HG03108 (cell line): ENCODE measurements around the gene PDE5A.
"Not testable (repeated sequence)": the region's sequence is repeated elsewhere in the genome, so short reads cannot be mapped to it uniquely, and the experiment has no call there.

Experiments used
- ATAC-seq: cut with Tn5 transposase; IDR thresholded peaks from one replicate; pipeline ENCODE4 v1.9.1; 2021; ENCODE audit warnings: moderate library complexity; ENCODE audit not compliant: unreplicated experiment

PDE5A gene

GRCh38 chr4:119646347-119647071 lies 17.9 kb upstream of the PDE5A start:
- no peak for ATAC-seq

GRCh38 chr4:119643306-119644042 lies 14.9 kb upstream of the PDE5A start:
- ATAC-seq: no peak

DNA sequence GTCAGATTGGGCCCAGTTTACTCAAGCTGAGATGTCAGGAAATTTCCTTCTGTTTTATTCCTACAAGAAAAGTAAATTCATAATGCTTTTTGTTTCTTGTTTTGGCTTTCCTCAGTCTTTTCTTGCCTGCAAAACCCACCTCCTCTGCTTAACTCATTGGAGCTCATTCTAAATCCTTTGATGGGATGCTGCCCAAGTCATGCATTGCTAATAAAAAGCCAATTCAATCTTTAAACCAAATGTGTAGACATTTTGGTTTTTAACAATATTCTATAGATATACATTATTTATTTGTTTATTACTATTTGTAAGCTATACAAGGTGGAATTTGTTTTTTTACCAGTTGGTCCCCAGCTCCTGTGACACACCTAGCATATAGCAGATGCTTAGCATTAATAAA lies 13.2 kb upstream of the PDE5A start:
- ATAC-seq: no peak

DNA sequence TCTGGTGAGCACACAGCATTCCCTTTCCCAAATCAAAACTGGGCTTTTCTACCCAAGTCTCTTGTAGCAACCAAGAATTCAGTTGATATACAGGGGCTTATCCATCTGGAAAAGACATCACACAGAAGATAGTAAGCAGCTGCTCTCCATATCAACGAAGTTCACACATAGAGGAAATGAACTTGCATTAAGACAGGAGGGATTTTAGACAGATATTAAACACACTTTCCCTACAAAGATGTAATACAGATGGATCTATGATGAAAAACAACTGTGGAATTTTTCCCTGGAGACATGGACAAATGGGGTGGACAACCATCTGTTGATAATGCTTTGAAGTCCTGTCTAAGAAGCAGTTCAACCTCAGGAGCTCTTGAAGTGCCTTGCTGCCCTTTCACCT lies 9.8 kb upstream of the PDE5A start:
- ATAC-seq: no peak

DNA sequence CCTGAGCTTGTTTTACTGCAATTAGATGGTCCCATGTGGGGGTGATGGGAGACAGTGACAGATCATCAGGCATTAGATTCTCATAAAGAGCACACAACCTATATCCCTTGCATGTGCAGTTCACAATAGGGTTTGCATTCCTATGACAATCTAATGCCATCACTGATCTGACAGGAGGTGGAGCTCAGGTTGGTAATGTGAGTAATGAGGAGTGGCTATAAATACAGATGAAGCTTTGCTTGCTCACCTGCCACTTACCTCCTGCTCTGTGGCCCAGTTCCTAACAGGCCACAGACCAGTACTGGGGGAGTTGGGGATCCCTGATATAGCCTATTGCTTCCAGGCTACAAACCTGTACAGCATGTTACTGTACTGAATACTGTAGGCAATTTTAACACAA lies 8.2 kb upstream of the PDE5A start:
- ATAC-seq: not testable (repeated sequence)

DNA sequence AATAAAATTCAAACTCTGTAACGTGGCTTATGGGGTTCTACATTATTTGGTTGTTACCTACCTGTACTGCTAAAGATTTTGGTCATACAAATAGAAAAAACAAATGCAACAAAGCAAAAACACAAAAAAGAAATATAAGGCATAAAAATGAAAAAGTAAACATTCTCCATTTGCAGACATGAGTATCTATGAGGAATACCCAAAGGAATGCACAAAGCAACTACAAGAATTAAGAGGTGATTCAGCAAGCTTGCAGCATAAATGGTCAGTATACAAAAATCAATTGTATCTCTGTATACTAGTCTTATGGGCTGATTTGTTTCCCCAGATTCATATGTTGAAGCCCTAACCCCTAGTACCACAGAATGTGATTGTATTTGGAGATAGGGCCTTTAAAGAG lies 3.6 kb upstream of the PDE5A start:
- no peak for ATAC-seq

DNA sequence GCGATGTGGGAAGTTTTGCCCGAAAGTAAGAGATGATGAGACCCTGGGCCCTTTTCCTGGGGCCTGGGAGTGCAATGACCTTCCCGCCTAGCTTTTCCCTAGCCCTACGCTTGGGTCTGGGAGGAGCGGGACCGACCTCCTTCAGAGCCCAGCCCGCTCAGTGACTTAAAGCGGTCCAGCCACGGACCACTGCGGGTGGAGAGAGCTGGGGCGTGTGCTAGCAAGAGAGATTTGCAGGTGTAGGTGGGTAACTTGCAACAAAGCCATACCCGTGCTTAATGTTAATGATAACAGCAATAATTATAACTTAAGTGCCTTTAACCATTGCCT lies 503 bp upstream of the PDE5A start:
- peak; percentile 20 for ATAC-seq

GRCh38 chr4:119627267-119628255 lies 1.0 kb downstream of the PDE5A start:
- peak; percentile 58 for ATAC-seq

DNA sequence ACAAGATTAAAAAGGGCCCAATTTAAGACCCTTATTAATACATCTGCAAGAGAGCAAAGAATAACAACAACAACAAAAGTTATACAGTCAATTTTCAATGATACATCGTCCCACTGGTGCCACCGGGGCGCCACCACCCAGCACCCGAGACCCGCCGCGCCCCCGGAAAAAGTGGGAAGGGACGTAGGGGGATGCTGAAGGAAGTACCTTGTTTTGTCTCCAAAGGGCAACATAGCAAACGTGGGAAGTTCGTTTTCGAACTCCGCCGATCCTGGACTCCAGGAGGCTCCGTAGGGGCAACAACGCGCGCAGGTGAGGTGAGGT lies 1.7 kb downstream of the PDE5A start:
- no peak for ATAC-seq

GRCh38 chr4:119626420-119626819 lies 2.2 kb downstream of the PDE5A start:
- ATAC-seq: no peak

GRCh38 chr4:119625761-119626160 lies 2.8 kb downstream of the PDE5A start:
- ATAC-seq: no peak

- no peak for ATAC-seq
Observed at GRCh38 chr4:119624356-119624755, 4.2 kb downstream of the PDE5A start.

- ATAC-seq: no peak
Observed at GRCh38 chr4:119623025-119623424, 5.6 kb downstream of the PDE5A start.

- ATAC-seq: no peak
Observed at GRCh38 chr4:119615068-119615719, 13.4 kb downstream of the PDE5A start.

- ATAC-seq: no peak
Observed at GRCh38 chr4:119604266-119604665, 24.3 kb downstream of the PDE5A start.

- ATAC-seq: no peak
Observed at GRCh38 chr4:119602366-119602765, 26.2 kb downstream of the PDE5A start.

DNA sequence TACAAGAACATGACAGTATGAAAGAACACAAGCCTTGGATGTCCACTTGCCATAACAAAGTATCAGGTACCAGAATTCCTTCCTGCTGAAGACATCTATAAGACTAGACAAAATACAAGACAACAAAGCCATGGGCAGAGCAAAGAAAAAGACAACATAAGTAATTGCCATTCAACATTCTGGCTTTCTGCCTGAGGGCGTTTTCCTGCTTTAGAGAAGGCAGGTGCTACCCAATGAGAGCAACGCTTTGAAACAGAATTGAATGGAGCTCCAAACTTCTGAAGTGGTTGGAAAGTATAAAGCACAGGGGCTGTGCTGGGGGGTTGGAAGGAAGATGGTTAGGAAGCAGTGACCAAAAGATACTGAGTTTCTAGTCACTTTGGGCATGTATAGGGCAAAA lies 30.1 kb downstream of the PDE5A start:
- ATAC-seq: no peak

DNA sequence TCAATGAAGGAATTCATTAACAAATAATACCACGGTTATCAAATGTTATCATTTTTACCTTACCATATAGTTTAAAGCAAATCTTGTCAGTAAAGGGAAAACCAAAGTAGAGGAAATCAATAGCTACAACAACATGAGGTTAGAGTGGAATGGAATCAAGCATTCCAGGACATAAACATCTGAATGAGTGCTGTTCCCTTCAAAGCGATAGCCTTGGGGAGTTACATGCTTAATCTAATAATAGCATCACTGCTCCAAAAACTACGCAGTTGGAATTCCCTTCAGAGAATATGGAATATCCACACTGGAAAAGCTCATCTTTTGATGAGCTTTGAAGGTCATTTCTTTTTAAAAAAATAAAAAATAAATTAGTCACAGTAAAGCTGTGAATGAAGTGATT lies 31.2 kb downstream of the PDE5A start:
- no peak for ATAC-seq

- ATAC-seq: no peak
Observed at GRCh38 chr4:119593698-119594097, 34.9 kb downstream of the PDE5A start.

GRCh38 chr4:119592830-119593229 lies 35.8 kb downstream of the PDE5A start:
- ATAC-seq: no peak

GRCh38 chr4:119589165-119589564 lies 39.4 kb downstream of the PDE5A start:
- ATAC-seq: no peak
